Nephron progenitor cell (in vitro differentiated cells): ENCODE measurements around the gene MMP25.
"Not testable (repeated sequence)": the region's sequence is repeated elsewhere in the genome, so short reads cannot be mapped to it uniquely, and the experiment has no call there.

Source experiments
- DNase-seq: peaks from one replicate; pipeline ENCODE4 v3.0.0; 2021
- H3K27ac Mint-ChIP-seq: 2 replicates; pipeline ENCODE4 v1.8.0; 2021; ENCODE audit warnings: mild to moderate bottlenecking, moderate library complexity, mixed read lengths
- H3K27me3 Mint-ChIP-seq: 2 replicates; pipeline ENCODE4 v1.8.0; 2021; ENCODE audit warnings: mild to moderate bottlenecking, low read depth, mixed read lengths; ENCODE audit not compliant: poor library complexity
- H3K36me3 Mint-ChIP-seq: 2 replicates; pipeline ENCODE4 v1.8.0; 2021; ENCODE audit warnings: low read depth, mixed read lengths
- H3K4me1 Mint-ChIP-seq: 2 replicates; pipeline ENCODE4 v1.8.0; 2021; ENCODE audit warnings: mixed read lengths
- H3K4me3 Mint-ChIP-seq: 2 replicates; pipeline ENCODE4 v1.8.0; 2021; ENCODE audit warnings: mild to moderate bottlenecking, moderate library complexity, mixed read lengths
- H3K9me3 Mint-ChIP-seq: 2 replicates; pipeline ENCODE4 v1.8.0; 2021; ENCODE audit warnings: mild to moderate bottlenecking, moderate library complexity, mixed read lengths
- TF ChIP-seq, protein P1 (sequence below): fragments of 200-600 bp; sonication (generic); IDR thresholded peaks from 2 replicates; pipeline ENCODE4 v1.5.0; 2021; ENCODE audit warnings: antibody characterized with exemption

MMP25 gene

DNA sequence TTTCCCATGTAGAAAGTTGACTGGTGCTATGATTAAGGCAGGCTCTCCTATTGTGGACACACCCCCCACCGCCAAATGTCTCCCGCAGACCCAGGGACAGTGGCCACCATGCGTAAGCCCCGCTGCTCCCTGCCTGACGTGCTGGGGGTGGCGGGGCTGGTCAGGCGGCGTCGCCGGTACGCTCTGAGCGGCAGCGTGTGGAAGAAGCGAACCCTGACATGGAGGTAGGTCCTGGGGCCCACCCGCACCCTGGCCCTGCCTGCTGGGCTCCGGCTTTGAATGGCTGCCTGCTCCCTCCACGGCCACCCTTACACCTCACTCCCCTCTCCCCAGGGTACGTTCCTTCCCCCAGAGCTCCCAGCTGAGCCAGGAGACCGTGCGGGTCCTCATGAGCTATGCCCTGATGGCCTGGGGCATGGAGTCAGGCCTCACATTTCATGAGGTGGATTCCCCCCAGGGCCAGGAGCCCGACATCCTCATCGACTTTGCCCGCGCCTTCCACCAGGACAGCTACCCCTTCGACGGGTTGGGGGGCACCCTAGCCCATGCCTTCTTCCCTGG, 3.6 kb downstream of the MMP25 start:
- H3K27ac Mint-ChIP-seq = no peak overlapping the region
- TF ChIP-seq, protein P1, sequence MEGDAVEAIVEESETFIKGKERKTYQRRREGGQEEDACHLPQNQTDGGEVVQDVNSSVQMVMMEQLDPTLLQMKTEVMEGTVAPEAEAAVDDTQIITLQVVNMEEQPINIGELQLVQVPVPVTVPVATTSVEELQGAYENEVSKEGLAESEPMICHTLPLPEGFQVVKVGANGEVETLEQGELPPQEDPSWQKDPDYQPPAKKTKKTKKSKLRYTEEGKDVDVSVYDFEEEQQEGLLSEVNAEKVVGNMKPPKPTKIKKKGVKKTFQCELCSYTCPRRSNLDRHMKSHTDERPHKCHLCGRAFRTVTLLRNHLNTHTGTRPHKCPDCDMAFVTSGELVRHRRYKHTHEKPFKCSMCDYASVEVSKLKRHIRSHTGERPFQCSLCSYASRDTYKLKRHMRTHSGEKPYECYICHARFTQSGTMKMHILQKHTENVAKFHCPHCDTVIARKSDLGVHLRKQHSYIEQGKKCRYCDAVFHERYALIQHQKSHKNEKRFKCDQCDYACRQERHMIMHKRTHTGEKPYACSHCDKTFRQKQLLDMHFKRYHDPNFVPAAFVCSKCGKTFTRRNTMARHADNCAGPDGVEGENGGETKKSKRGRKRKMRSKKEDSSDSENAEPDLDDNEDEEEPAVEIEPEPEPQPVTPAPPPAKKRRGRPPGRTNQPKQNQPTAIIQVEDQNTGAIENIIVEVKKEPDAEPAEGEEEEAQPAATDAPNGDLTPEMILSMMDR = no peak
- H3K4me3 Mint-ChIP-seq = no peak overlapping the region
- peaks cover 3% of the 10 kb centered on the region for H3K9me3 Mint-ChIP-seq
- peaks cover 71% of the 10 kb centered on the region for H3K27me3 Mint-ChIP-seq
- H3K4me1 Mint-ChIP-seq = peaks cover 15% of the 10 kb centered on the region
- DNase-seq = no peak
- no peaks in the 10 kb centered on the region for H3K36me3 Mint-ChIP-seq

DNA sequence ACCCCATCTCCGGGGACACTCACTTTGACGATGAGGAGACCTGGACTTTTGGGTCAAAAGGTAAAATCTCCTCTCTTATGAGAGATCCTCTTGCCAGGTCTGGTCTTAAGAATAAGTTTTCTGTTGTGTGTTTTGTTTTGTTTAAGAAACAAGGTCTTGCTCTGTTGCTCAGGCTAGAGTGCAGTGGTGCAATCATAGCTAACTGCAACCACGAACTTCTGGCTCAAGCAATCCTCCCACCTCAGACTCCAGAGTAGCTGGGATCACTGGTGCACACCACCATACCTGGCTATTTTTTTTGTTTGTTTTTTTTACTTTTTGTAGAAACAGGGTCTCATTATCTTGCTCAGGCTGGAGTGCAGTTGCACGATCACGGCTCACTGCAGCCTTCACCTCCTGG, 4.1 kb downstream of the MMP25 start:
- Mint-ChIP-seq H3K27ac (no peak overlapping the region), H3K27me3 (peaks cover 71% of the 10 kb centered on the region), H3K4me3 (no peak overlapping the region), H3K36me3 (no peaks in the 10 kb centered on the region), H3K9me3 (no peaks in the 10 kb centered on the region), H3K4me1 (peaks cover 20% of the 10 kb centered on the region)
- DNase-seq = no peak
- TF ChIP-seq, protein P1 = no peak

DNA sequence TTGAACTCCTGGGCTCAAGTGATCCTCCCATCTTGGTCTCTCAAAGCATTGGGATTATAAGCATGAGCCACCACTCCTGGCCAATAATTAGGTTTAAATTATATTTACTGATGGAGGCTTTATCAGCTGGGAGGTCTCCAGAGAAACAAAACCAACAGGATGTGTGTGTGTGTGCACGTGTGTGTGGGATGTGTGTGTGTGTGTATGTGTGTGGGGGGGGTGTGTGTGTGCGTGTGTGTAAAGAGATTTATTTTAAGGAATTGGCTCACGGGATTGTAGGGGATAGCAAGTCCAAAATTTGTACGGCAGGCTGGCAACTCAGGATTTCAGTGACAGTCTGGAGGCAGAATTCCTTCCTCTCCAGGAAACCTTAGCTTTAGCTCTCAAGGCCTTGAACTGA, 4.6 kb downstream of the MMP25 start:
- TF ChIP-seq, protein P1 = no peak
- Mint-ChIP-seq H3K4me1 (peaks cover 25% of the 10 kb centered on the region), H3K27me3 (peaks cover 69% of the 10 kb centered on the region), H3K27ac (no peak overlapping the region), H3K9me3 (no peaks in the 10 kb centered on the region), H3K36me3 (no peaks in the 10 kb centered on the region), H3K4me3 (no peak overlapping the region)
- no peak for DNase-seq

DNA sequence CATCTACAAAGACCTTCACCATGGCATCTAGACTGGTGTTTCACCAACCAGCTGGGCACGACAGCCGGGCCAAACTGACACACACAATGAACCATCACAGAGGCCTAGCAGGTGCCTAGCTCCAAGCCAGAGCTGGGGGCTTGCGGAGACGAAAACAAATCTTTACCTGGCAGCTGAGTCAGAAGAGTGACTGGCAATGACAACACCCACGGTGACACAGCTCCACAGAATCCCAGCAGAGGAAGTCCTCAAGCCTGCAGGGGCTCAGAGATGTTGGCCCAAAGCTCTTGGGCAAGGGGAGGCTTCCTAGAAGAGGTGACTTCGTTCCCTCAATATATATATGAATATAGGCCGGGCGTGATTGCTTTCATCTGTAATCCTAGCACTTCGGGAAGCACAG, 5.1 kb downstream of the MMP25 start:
- H3K9me3 Mint-ChIP-seq = no peaks in the 10 kb centered on the region
- H3K36me3 Mint-ChIP-seq = no peaks in the 10 kb centered on the region
- no peak for DNase-seq
- no peak overlapping the region for H3K4me3 Mint-ChIP-seq
- no peak overlapping the region for H3K27ac Mint-ChIP-seq
- TF ChIP-seq, protein P1 = no peak
- H3K4me1 Mint-ChIP-seq = peaks cover 30% of the 10 kb centered on the region
- H3K27me3 Mint-ChIP-seq = peaks cover 67% of the 10 kb centered on the region

DNA sequence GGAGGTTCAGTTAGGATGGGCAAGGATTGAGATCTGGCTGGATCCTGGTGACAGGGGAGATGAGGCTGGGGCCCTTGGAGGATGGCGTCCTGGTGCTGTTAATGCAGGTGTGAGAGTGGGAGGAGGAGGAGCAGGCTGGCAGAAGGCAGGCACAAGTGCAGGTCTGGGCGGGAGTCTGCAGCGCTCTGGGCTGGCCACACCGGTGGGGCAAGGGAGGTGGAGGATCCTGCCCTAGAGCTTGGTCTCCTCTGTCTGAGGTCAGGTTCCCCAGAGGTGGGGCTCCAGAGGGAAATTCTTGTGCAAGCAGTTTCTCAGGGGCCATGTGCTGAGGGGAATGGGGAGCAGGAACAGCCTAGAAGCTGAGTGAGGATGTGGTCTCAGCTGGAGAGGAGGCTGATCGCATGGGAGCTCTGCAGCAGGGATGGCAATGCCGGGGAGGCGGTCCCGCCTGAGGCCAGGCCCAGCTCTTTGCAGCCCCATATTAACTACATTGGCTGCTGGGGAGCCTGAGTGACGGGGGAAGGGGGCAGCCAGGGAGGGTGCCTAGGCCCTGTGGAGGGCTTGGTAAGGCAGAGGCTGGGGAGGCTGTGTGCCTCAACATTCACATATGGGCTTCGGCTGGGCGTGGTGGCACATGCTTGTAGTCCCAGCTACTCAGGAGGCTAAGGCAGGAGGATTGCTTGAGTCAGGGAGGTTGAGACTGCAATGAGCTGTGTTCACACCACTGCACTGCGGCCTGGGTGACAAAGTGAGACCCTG, 6.4 kb downstream of the MMP25 start:
- H3K27me3 Mint-ChIP-seq = peaks cover 67% of the 10 kb centered on the region
- not testable (repeated sequence) for DNase-seq, H3K36me3 Mint-ChIP-seq, H3K9me3 Mint-ChIP-seq, H3K27ac Mint-ChIP-seq, H3K4me3 Mint-ChIP-seq
- peaks cover 32% of the 10 kb centered on the region for H3K4me1 Mint-ChIP-seq

DNA sequence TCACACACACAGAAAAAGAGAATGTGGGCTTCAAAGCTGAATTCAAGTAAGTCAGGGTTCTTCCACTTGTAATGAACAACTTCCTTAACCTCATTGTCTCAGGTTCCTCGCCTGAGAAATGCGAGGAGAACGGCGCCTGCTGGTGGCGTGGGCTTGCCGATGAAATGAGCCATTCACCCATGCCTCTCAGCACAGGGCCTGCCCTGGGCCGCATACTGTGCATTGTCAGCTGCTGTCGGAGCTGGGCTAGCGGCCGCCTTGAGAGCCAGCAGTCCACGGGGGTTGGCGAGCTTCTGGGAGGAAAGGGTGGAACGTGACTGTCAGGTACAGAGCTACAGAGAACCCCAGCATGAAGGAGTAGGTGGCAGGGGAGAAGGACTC, 7.0 kb downstream of the MMP25 start:
- DNase-seq, H3K9me3 Mint-ChIP-seq, H3K4me3 Mint-ChIP-seq, H3K36me3 Mint-ChIP-seq, H3K27ac Mint-ChIP-seq: not testable (repeated sequence)
- H3K4me1 Mint-ChIP-seq = peaks cover 32% of the 10 kb centered on the region
- peaks cover 64% of the 10 kb centered on the region for H3K27me3 Mint-ChIP-seq
